GM19099 (cell line): ENCODE data around the gene RAP1GDS1.

ENCODE experiments used
- POLR2A ChIP-seq: IDR thresholded peaks from 3 replicates; pipeline ENCODE4 v1.6.1; 2011; ENCODE audit warnings: low read depth; ENCODE audit not compliant: insufficient read length; ENCODE audit errors: extremely low read depth

The RAP1GDS1 gene

GRCh38 chr4:98482847-98483806 lies 221.9 kb downstream of the RAP1GDS1 start:
- no peak for TF ChIP-seq POLR2A

- no peak for TF ChIP-seq POLR2A
Observed at GRCh38 chr4:98484031-98484430, 222.8 kb downstream of the RAP1GDS1 start.

- TF ChIP-seq POLR2A, result no peak
Observed at GRCh38 chr4:98485816-98486345, 224.7 kb downstream of the RAP1GDS1 start.

- no peak for TF ChIP-seq POLR2A
Observed at GRCh38 chr4:98490251-98490650, 229.1 kb downstream of the RAP1GDS1 start.

- no peak for TF ChIP-seq POLR2A
Observed at GRCh38 chr4:98491899-98492559, 230.8 kb downstream of the RAP1GDS1 start.

- no peak for TF ChIP-seq POLR2A
Observed at GRCh38 chr4:98493296-98493695, 232.1 kb downstream of the RAP1GDS1 start.
